HG03175 (cell line): Measurements from ENCODE around the gene DMRT1.

Source experiments
- ATAC-seq: cut with Tn5 transposase; IDR thresholded peaks from one replicate; pipeline ENCODE4 v1.9.1; 2021; ENCODE audit warnings: mild to moderate bottlenecking, moderate library complexity; ENCODE audit not compliant: unreplicated experiment

The DMRT1 gene

GRCh38 chr9:969310-970150, 128.0 kb downstream of the DMRT1 start:
- no peak for ATAC-seq

- ATAC-seq: no peak
These were observed 128.9 kb downstream of the DMRT1 start for GRCh38 chr9:970151-970996.

DNA sequence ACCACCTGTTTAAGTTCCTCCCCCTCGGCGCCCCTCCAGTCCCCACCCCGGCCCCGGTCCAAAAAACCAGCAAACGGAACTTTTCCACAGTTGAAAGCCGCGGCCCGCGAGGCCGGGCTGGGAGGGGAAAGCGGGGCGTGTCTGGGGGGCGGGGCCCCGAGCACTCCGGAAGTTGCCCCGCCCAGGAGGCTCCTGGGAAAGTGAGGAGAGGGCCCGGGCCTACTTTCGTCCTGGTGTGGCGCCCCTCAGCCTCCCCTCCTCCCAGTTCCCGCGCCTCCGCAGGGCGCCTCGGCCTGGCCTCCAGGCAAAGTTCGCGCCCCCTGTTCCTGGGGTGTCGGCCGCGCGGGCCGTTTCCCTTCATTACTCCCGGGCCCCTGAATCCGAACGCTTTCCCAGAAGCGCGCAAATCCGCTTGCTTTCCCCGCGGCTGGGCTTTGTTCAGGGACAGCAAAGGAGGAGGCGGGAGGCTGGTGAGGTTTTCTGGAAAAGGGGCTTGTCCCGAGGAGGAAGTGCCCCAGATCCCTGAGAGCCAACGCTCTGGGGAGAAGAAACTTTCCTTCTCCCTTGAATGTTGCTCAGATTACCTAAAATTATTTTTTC, 130.5 kb downstream of the DMRT1 start:
- ATAC-seq: no peak

DNA sequence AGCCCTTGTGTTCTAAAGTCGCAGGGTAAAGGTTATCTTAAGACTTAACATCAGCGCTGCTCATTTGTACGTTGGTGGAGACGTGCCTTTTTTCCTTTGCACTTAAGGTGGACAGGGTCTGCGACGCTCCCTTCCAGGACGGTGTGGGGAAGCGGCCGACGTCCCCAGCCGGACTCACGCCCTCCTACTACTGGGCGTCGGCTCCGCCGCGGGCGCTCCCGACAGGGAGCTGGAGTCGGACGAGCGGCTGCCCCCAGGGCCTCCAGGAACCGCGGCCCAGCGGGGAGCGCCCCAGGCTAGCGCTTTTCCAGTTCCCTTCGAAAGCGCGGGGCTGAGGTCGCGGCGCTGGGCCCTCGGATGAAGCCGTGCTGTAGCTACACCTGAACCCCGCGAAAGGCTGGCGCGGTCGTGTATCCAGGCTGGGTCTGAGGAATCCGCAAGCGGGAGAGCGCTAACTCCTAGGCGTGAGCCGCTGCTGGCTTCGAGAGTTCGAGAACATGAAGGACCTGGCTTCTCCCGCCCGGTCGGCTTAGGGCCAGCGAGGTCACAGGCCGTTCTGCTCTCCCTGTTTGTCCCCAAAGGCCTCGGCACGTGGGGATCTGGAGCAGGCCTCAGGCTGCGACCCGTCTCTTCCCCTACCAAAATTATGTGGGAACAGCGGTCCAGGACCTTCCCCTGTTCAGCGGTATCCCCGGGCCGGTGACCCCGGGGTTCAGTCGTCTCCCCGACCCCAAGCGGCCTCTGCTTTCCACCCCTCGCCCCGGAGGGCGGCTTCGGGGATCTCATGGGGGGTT, 131.2 kb downstream of the DMRT1 start:
- no peak for ATAC-seq

GRCh38 chr9:973295-973834, 131.9 kb downstream of the DMRT1 start:
- no peak for ATAC-seq

DNA sequence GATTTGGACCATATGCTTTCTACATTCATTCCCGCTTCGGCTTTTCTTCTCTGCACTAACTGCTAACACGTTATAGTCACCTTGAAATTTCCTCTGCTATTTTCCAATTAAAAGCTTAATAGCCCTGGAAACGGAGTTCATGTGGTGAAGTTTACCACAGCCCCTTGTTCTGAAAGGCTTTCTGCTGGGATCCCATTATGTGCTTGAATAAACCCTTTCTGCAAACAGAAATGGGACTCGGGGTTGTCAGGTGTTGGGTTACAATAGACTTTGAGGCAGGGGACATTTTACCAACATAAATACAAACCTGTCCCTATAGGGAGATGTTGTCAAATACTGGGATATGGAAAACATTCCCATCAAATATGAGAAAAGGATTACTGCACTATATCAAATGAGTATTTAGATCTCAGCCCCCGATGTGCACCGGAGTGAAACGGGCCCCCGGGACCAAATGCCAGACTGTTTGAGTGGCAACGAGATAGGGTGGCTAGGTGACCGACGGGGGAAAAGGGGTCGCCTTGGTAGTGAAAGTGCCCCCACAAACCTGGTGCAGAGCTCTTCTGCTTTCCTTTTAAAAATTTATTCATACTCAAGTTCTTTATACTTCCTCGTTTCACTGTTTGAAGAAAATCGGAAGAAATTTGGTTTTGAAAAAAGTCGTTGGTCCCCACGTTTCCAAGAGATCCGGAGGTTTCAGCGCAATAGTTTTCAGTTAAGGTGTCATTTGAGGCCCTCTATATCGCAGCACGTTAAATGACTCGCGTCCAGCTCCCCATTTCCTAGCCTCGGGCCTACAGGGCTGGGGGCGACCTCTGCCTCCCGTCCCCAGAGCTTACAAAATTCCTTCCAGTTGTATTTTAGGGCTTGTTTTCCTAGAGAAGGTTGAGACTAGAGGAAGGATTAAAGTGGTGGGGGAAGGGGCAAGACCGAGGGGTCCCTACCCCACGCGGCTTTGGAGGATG, 132.8 kb downstream of the DMRT1 start:
- ATAC-seq: no peak

- no peak for ATAC-seq
These were observed 133.7 kb downstream of the DMRT1 start for GRCh38 chr9:974996-975739.

- no peak for ATAC-seq
These were observed 134.3 kb downstream of the DMRT1 start for GRCh38 chr9:975740-976257.

DNA sequence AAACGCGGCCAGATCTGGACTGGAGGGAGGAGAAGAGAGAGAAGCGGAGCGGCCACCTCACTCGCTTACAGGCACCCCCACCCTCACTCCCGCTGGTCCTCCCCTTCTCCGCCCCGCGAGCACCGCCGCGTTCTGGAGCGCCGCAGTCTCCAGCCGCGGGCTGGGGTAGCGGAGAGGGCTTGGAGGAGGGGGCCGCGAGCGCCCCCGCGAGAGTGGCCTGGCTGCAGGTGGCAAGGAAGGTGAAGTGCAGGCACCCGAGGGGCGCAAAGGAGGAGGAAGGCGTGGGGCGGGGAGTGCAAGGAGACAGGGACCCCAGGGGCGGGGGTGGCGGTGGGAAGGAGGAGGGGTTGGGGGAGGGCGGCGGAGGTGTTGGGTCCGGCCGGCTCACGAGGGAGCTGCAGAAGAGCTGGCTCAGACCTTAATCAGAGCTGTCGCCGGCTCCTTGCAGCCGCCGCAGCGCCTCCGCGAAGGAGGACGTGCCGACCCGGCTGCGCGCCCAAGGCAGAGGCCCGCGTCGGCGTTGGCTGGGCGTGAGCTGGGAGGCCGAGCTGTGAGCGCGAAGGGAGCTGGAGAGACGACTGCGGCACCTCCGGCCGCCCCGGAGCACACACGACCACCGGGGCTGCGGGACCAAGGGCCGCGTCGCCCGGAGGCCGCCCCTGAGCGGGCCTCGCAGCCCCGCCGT, 134.9 kb downstream of the DMRT1 start, which contains the start of gene DMRT3:
Gene DMRT3 (plus strand): TSS at position 398 of the 685 bp plus-strand sequence. CDS start 347 bp downstream, outside the sequence.
- no peak for ATAC-seq

GRCh38 chr9:976943-977837, 135.7 kb downstream of the DMRT1 start:
- no peak for ATAC-seq

- ATAC-seq: no peak
These were observed 136.6 kb downstream of the DMRT1 start for GRCh38 chr9:977838-978830.

GRCh38 chr9:979983-980382, 138.5 kb downstream of the DMRT1 start:
- no peak for ATAC-seq

DNA sequence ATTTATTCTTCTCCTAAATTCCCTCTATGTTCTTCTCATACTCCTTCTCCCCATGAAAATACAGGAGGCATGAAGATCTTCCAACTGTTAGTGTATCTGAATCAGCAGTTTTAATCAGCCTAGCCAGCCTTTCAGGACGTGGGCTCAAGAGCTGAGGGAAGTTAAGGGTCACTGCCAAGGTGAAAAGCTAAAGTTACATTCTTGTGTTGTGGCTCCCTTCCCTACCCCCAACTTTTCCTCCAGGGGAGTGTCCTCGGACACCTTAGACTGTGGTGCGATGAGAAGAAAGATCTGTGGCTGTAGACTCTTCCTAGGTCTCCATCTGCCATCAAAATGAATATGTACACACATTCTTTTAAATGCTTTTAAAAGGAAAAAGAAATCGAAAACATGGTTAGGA, 139.1 kb downstream of the DMRT1 start:
- no peak for ATAC-seq

- ATAC-seq: no peak
These were observed 140.0 kb downstream of the DMRT1 start for GRCh38 chr9:981491-981898.

- ATAC-seq: no peak
These were observed 141.1 kb downstream of the DMRT1 start for GRCh38 chr9:982394-983230.
